ENCODE data around the gene GKN1.

GRCh38 chr2:68974946-68975665 lies 670 bp downstream of the GKN1 start:
- TF ChIP-seq EP300 (IDR thresholded peaks at IDR 0.05): no peak
- no peak for TF ChIP-seq POLR2AphosphoS5 (IDR thresholded peaks at IDR 0.05)

Measured in esophagus muscularis mucosa (tissue), 3 donors.